GM12891 (cell line): Measurements from ENCODE around the gene GMCL2.

ENCODE experiments used
- DNase-seq: peaks from one replicate; pipeline ENCODE4 v3.0.0; 2011; ENCODE audit warnings: low spot score; ENCODE audit not compliant: insufficient read length
- FAIRE-seq: peaks from 2 replicates; lab custom pipeline; 2011; peaks lifted over from hg19 to GRCh38; lab: Jason Lieb, UNC
- PAX5 ChIP-seq: IDR thresholded peaks from 2 replicates; pipeline ENCODE4 v1.6.1; 2011; ENCODE audit warnings: low read length, moderate library complexity, mild to moderate bottlenecking; ENCODE audit not compliant: insufficient read depth, severe bottlenecking
- POLR2A ChIP-seq: IDR thresholded peaks from 2 replicates; pipeline ENCODE4 v1.6.1; 2011; ENCODE audit warnings: low read depth, low read length, control low read depth
- POLR2AphosphoS5 ChIP-seq: IDR thresholded peaks from 2 replicates; pipeline ENCODE4 v1.6.1; 2011; ENCODE audit warnings: low read depth, low read length, control low read depth
- POU2F2 ChIP-seq: IDR thresholded peaks from 2 replicates; pipeline ENCODE4 v1.6.1; 2011; ENCODE audit warnings: low read depth, mild to moderate bottlenecking, control low read depth, low read length, moderate library complexity
- SPI1 ChIP-seq: IDR thresholded peaks from 2 replicates; pipeline ENCODE4 v1.6.1; 2011; ENCODE audit warnings: low read depth, low read length, control low read depth
- TAF1 ChIP-seq: IDR thresholded peaks from 2 replicates; pipeline ENCODE4 v1.6.1; 2011; ENCODE audit warnings: low read depth, low read length, control low read depth

GMCL2 gene

DNA sequence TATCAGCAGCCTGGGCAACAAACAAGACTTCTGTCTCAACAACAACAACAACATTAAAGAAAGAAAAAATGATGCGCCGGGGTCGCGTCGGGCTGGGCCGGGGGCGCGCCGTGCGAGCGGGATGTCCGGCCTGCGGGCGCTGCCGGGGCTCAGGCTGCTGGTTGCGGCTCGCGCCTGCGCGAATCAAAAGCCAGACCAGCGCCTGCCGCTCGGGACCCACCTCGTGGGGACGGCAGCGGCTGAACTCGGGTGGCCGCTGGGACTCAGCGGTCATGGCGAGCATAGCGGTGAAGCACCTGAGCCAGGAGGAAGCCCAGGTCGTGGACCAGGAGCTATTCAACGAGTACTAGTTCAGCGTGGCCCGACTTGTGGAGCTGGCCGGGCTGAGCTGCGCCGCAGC, 21.6 kb downstream of the GMCL2 start:
- TF ChIP-seq POLR2A = no peak
- no peak for TF ChIP-seq PAX5
- no peak for TF ChIP-seq POLR2AphosphoS5
- no peak for TF ChIP-seq TAF1
- no peak for TF ChIP-seq SPI1
- TF ChIP-seq POU2F2 = no peak
- DNase-seq = no peak
- no peak for FAIRE-seq

DNA sequence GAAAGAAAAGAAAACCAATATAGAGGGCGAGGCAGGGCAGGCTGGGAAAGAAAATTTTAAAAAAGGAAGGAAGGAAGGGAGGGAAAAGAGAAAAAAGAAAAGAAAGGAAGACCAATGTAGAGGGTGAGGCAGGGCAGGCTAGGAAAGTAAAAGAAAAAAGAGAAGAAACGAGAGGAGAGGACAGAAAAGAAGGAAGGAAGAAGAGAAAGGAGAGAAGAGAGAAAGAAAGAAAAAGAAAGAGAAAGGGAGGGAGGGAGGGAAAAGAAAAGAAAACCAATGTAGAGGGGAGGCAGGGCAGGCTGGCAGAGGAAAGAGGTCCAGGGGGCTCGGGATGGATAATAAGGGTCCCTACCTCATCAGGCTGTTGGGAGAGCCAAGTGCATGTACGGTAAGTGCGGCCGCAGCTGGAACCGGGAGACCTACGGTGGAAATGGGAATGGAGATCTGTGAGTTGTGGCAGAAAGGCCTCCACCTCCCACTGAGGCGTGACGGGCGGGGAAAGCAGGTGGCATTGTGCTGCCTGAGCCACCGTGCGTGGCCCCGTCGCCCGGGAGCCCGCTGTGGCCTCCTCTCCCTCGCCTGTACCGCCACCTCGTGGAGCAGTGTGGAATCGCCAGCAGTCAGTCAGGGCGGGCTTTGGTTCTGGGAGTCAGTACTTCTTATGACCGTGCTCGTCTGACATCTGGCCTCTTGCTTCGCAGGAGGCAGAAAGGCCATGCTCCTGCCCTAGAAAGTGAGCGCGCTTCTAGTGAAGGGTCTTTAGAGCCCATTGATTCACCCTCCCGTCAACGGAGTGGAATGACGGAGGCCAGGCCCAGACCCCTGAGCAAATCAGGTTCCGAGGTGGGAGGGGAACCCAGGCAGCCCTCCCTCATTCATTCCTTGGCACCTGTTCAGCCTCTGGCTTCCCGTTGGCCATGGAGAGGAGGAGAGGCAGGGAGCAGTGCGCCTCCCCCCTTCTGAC, 23.1 kb downstream of the GMCL2 start:
- DNase-seq = peak; percentile 92
- FAIRE-seq = peak; percentile 96
- no peak for TF ChIP-seq POU2F2
- peak; percentile 74 for TF ChIP-seq PAX5

DNA sequence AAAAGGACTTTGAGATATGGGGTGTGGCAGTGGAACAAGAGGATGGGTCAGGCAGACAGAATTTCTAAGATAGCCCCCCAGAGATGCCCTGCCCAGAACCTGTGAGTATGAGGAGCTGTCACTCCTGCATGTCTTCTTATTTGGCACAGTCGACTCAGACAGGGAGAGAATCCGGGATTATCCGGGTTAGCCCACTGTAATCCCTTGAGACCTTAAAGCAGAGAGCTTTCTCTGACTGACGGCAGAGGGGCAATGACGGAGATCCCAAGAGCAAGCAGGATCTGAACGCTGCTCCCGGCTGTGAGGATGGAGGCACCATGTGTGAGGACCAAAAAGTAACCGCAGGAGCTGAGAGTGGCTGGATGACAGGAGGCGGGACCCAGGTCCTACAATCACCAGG, 24.7 kb downstream of the GMCL2 start:
- FAIRE-seq (no peak), DNase-seq (no peak)
- TF ChIP-seq TAF1 (no peak), POLR2A (no peak), SPI1 (no peak), POU2F2 (no peak), PAX5 (no peak), POLR2AphosphoS5 (no peak)

DNA sequence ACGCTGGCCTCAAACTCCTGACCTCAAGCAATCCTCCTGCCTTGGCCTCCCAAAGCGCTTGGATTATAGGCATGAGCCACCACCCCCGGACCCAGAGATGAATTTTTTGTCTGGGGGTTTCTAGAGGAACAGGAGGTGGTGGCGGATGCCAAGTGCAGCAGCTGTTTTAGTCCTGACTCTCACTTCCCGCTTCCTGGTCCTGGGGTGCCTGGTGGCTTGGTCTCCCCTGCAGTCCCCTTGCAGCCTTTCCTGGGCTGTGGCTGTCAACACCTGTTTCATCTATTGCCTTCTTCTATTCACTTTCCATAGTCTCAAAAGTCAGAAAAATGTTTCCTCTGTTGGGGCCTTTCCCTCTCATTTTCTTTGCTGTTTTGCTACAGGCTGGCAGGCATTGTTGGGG, 27.0 kb downstream of the GMCL2 start:
- DNase-seq (no peak), FAIRE-seq (no peak)
- TF ChIP-seq TAF1 (no peak), POLR2AphosphoS5 (no peak), SPI1 (no peak), POLR2A (no peak), POU2F2 (no peak), PAX5 (no peak)

DNA sequence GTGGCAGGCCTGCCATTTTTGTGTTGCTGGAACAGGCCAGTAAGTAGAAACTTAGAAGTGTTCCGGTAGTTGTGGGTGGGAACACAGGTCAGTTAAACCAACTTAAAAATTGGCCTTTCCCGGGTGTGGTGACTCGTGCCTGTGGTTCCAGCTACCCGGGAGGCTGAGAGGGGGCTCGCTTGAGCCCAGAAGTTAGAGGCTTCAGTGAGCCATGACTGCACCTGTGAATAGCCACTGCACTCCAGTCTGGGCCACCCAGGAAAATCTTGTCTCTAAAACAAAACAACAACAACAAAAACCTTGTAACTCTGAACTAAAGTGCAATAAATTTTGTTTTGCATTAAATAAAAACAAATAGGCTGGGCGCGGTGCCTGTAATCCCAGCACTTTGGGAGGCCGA, 32.1 kb downstream of the GMCL2 start:
- no peak for TF ChIP-seq SPI1
- TF ChIP-seq POU2F2 = no peak
- no peak for TF ChIP-seq PAX5
- TF ChIP-seq POLR2A = no peak
- no peak for FAIRE-seq
- no peak for DNase-seq

DNA sequence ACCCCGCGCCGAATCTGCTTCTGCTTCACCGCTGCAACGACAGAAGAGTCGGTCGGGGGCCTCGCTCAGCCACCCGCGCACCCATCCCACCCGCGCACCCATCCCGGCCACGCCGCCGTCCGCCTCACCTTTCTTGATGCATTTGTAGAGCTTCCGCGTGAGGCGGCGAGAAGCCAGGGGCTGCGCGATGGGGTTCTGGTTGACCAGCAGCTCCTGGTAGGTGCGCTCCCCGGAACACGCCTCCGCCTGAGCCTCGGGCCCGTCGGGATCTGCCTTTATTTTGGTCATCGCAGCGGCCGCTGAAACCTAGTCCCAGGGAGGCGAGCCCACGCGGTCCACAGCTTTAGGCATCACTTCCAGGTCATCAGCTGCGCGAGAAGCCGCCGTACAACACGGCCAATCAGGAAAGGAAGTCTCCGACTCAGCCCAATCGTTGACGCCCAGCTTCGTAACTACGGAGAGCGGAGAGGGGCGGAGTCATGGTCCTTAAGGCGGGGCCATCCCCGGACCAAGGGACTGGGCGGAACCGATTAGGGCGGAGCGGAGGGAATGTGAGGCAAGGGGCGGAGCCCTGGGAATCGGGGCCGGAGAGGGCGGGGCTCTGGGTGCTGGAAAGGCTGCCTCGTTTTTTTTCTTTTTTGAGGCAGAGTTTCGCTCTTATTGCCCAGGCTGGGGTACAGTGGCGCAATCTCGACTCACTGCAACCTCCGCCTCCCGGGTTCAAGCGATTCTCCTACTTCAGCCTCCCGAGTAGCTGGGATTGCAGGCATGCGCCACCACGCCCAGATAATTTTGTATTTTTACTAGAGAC, 33.4 kb downstream of the GMCL2 start, which contains the start of gene NHP2:
Gene NHP2 (minus strand): TSS at position 356 of the 811 bp plus-strand sequence. CDS start 68 bp downstream, at position 288.
- TF ChIP-seq POU2F2 (0 out of 2 replicates have a peak, but pooled peaks have one; percentile 56), POLR2A (peak; percentile 55; the same call in 1 of the 2 replicates), SPI1 (peak; percentile 69), PAX5 (peak; percentile 45), TAF1 (no peak), POLR2AphosphoS5 (peak; percentile 83)
- peak; percentile 99 for FAIRE-seq
- peak; percentile 91 for DNase-seq

DNA sequence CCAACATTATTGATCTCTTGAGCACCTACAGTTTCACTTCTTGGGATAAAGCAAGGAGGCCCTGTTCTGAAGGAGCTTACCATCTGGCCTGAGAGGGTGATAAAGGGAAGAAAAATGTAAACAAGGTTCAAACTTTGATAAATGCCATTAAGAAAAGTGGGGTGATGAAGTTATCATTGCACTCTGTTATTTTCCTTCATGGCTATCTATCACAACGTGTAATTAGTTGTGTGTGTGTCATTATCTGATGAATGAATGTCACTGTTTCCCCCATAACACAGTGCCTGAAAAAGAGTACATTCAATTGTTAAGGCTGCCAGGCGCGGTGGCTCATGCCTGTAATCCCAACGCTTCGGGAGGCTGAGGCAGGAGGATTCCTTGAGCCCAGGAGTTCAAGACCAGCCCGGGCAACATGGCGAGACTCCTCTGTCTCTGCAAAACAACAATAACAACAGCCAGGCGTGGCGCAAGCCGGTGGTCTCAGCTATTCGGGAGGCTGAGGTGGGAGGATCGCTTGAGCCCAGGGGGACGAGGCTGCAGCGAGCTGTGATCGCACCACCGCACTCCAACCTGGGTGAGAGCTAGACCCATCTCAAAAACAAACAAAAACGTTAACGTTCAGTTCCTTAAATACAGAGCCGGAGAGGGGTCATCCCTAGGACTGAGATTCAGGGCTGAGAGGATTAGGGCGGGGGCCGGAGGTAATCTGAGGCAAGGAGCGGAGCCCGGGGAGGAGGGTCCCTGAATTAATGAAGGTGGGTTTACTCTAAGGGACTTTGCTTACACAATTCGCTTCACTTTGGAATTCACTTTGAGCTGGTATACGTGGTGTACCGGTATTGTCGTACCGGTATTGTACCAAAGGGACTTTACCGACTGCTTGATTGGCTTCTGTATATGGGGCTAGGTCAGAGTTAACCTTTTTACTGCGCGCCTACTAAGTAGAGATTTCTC, 34.4 kb downstream of the GMCL2 start:
- peak; percentile 59 for FAIRE-seq
- TF ChIP-seq POLR2A (no peak), POU2F2 (no peak), TAF1 (no peak), POLR2AphosphoS5 (no peak), PAX5 (no peak), SPI1 (no peak)

DNA sequence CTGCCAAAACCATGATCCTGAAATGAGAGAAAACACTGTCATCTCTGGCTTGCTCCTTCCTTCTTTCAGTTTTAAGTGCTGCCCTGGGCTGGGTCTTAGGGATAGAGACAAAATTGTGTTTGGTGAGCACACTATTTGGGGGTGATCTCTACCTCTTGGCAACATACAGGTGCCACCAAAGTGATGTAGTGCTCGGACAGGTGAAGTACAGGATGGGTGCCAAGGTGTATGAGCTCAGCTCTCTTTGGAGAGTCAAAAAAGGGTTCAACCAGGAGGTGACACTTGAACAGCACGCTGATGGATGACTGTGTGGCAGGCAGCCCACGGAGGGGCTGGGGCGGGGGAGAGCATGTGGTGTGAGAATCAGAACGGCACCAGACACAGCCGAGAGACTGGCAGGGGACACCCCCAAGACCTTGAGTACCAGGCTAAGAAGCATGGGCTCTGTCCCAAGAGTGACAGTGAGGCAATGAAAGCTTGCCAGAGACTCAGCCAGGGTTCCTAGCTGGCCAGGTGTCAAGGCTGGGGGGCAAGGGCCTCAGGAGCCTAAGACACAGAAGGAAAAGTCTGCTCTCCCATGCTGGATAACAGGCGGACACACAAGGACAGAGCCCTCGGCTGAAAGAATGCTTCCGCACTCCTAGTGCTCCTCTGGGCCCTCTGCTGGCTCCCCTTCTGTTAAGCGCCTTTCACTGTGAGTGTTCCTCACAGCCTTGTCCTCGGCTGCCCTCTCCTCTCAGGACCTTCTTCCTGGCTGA, 36.0 kb downstream of the GMCL2 start:
- TF ChIP-seq TAF1 (no peak), PAX5 (no peak), POLR2AphosphoS5 (0 out of 2 replicates have a peak, but pooled peaks have one; percentile 24), POU2F2 (no peak), SPI1 (no peak), POLR2A (peak; percentile 54)
- no peak for FAIRE-seq
- DNase-seq = no peak

More for the DNA sequence above, 34.4 kb downstream of the GMCL2 start:
- no peak for DNase-seq
